IgD-negative memory B cell (primary cell): Measurements from ENCODE around the gene ARL4D. TPM values are rescaled to one million over a fixed set of nuclear protein-coding genes. Genes with fewer than 3 reads are reported as not detected.
A peak's percentile ranks its signal among the peaks of the same experiment; 100 is the strongest.

Experiments used
- H3K27ac Mint-ChIP-seq, 3 donors: one replicate each; pipeline ENCODE4 v1.8.0; 2020 to 2022; ENCODE audit warnings: mild to moderate bottlenecking in 3 of 3, mixed read lengths in 3 of 3, moderate library complexity in 1 of 3
- H3K27me3 Mint-ChIP-seq: one replicate; pipeline ENCODE4 v1.8.0; 2021; ENCODE audit warnings: mixed read lengths
- H3K36me3 Mint-ChIP-seq: one replicate; pipeline ENCODE4 v1.8.0; 2020; ENCODE audit warnings: mild to moderate bottlenecking, mixed read lengths
- H3K4me1 Mint-ChIP-seq, 3 donors: one replicate each; pipeline ENCODE4 v1.8.0; 2020 to 2022; ENCODE audit warnings: mixed read lengths in 3 of 3, mild to moderate bottlenecking in 1 of 3
- H3K4me3 Mint-ChIP-seq, 4 donors: one replicate each; pipeline ENCODE4 v1.8.0; 2020 to 2022; ENCODE audit warnings: mild to moderate bottlenecking in 4 of 4, mixed read lengths in 4 of 4, moderate library complexity in 3 of 4
- H3K9me3 Mint-ChIP-seq, 3 donors: one replicate each; pipeline ENCODE4 v1.8.0; 2020 to 2021; ENCODE audit warnings: mixed read lengths in 3 of 3, mild to moderate bottlenecking in 1 of 3
- polyA plus RNA-seq: library from polyadenylated mRNA; unstranded; fragments of 300-500 nt; fragmentation: Illumina TruSeq; gene quantifications from one replicate; pipeline ENCODE4 v1.2.3, GENCODE V29; 2021

ARL4D gene
- polyA plus RNA-seq, 1 donor from 2014 or later = 3.4 TPM

DNA sequence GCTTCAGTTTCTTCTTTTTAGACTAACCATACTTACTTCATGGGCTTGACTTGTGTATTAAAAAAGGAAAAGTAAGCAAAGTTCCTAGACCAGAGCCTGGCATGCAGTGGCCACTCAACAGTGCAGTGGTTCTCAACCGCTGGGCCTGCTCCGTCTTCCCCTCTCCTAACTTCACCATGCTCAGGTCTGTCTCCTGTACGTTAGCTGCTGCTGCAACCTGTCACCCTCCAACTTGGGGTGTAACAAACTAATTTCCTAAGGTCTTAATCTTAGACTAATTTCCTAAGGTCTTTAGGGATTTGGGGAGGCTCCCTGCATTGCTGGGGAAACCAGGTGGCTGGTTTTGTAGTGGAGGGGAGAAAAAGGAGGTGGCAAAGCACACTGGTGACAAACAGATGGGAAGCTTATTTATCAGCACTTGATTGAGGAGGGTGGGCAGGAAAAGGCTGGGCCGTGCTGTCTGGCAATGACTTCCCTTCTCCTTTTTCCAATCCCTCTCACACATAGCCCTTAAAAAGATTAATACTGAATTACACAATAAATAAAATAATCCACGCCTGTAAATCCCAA, 2.2 kb upstream of the ARL4D start:
- peak overlapping the region; percentile 30 to 89 (median 46) for H3K4me3 Mint-ChIP-seq
- peak overlapping the region; percentile 76 to 88 (median 84) for H3K27ac Mint-ChIP-seq
- H3K27me3 Mint-ChIP-seq = no peaks in the 10 kb centered on the region
- H3K36me3 Mint-ChIP-seq = no peaks in the 10 kb centered on the region
- peaks cover 36 to 44% (median 40%) of the 10 kb centered on the region in 3 donors for H3K4me1 Mint-ChIP-seq
- H3K9me3 Mint-ChIP-seq = no peaks in the 10 kb centered on the region

DNA sequence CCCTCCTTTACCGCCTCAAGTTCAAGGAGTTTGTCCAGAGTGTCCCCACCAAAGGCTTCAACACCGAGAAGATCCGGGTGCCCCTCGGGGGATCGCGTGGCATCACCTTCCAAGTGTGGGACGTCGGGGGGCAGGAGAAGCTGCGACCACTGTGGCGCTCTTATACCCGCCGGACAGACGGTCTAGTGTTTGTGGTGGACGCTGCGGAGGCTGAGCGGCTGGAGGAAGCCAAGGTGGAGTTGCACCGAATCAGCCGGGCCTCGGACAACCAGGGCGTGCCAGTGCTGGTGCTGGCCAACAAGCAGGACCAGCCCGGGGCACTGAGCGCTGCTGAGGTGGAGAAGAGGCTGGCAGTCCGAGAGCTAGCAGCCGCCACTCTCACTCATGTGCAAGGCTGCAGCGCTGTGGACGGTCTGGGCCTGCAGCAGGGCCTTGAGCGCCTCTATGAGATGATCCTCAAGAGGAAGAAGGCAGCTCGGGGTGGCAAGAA, 1.1 kb downstream of the ARL4D start:
- H3K27me3 Mint-ChIP-seq = peaks cover 2% of the 10 kb centered on the region
- H3K9me3 Mint-ChIP-seq = no peaks in the 10 kb centered on the region
- H3K4me1 Mint-ChIP-seq = peaks cover 31 to 50% (median 38%) of the 10 kb centered on the region in 3 donors
- peak overlapping the region in 2 of 3 donors; percentile 26 to 94 for H3K27ac Mint-ChIP-seq
- H3K36me3 Mint-ChIP-seq = peaks cover 1% of the 10 kb centered on the region
- peak overlapping the region; percentile 85 to 98 (median 96) for H3K4me3 Mint-ChIP-seq

DNA sequence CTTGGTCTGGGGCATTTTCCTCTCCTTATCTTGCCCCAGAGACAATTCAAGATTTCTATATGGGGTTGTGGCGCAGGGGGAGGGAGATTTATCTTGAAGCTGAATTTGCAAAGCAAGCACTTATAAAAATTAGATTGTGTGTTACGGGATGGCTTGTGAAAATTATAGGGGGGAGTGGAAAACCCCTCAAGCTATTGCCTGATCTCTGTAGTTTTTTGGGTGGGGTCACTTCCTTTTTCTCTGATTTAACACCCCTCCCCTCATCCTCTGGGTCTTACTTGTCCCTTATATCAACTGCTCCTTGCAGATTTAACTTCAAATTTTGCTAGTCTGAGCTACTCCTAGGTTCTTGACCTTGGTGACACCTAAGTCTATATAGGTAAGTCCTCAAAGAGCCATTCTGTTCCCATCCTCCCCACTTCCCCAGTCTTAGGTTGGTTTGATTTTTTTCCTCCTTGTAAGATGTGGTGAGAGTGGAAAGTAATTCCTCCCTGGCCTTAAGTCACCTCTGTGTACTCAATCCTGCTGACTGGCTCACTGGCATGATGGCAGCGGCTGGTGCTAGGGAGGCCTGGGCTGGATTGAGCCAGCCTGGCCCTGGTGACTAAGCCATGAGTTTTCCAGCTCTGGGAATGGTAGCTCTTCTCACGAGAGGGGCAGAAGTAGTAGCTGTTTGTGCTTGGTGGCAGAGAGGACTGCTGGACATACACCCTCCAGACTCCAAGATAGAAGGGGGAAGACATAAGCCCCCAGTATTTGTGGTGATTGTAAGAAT, 2.3 kb downstream of the ARL4D start:
- Mint-ChIP-seq H3K4me3 (peak overlapping the region; percentile 60 to 92 (median 79)), H3K4me1 (peaks cover 25 to 43% (median 35%) of the 10 kb centered on the region in 3 donors), H3K36me3 (peaks cover 1% of the 10 kb centered on the region), H3K27me3 (peaks cover 5% of the 10 kb centered on the region), H3K9me3 (no peaks in the 10 kb centered on the region), H3K27ac (peak overlapping the region in 2 of 3 donors; percentile 52 to 90)

DNA sequence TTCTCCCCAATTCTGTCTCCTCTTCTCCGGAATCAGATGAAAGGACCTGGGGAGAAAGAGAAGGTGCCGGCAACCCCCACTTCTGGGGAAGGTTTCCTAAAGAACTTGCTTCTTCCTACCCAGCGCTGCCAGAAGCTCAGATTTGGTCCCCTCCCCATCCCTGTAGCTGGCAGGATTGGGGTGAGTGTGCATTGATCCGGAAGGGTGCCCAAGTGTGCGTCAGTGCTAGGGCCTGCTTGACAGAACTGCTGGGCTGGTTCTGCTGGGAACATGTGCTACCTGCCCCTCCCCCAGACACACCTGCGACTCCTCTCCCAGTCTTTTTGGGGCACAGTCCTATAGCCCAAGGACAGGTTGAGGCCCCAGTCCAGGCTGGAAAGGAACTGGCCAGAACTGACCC, 3.3 kb downstream of the ARL4D start:
- peaks cover 5% of the 10 kb centered on the region for H3K27me3 Mint-ChIP-seq
- peaks cover 21 to 37% (median 28%) of the 10 kb centered on the region in 3 donors for H3K4me1 Mint-ChIP-seq
- peak overlapping the region in 2 of 4 donors; percentile 12 to 22 for H3K4me3 Mint-ChIP-seq
- H3K9me3 Mint-ChIP-seq = no peaks in the 10 kb centered on the region
- H3K36me3 Mint-ChIP-seq = peaks cover 1% of the 10 kb centered on the region
- peak overlapping the region in 1 of 3 donors; percentile 90 for H3K27ac Mint-ChIP-seq

DNA sequence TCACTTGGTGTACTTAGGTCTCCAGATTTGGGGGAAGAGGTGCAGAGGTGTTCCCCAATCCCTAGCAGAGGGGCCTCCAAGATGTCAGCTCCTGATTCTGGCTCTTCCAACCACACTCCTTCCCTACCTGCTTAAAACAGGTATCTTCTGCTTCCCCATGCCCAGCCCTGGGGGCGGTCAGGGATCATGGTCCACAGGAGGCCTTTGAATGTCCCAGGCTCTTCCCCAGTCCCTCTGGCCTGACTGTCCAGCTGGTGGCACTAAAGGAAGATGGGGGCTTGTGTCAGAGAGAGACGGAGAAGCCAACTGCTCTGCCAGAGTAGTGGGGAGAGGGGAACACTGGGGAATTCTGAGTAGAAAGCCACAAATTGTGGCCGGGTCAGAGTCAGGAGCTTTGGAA, 3.8 kb downstream of the ARL4D start:
- Mint-ChIP-seq H3K4me3 (peak overlapping the region in 1 of 4 donors; percentile 12), H3K9me3 (no peaks in the 10 kb centered on the region), H3K27ac (peak overlapping the region in 1 of 3 donors; percentile 35)

DNA sequence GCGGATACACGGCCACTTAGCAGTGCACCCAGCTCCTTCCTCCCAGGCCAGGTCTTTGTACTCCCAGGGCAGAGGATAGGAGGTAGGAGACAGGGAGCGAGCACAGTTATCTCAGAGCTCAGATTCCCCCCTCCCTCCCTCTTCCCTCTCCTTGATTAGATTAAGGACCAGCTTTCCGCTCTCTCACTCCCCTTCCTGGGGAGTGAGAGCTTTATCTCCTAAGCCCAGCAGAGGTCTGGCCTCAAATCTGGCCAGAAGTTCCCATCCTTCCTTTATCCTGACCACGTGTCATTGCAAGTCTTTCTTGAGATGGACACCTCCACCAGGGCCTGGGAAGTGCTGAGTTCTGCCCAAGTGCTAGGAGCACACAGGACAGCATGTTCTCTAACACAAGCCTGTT, 5.1 kb downstream of the ARL4D start:
- H3K4me3 Mint-ChIP-seq = no peak overlapping the region
- peaks cover 1% of the 10 kb centered on the region for H3K36me3 Mint-ChIP-seq
- no peaks in the 10 kb centered on the region for H3K9me3 Mint-ChIP-seq
- peaks cover 11 to 28% (median 17%) of the 10 kb centered on the region in 3 donors for H3K4me1 Mint-ChIP-seq
- H3K27ac Mint-ChIP-seq = no peak overlapping the region
- peaks cover 6% of the 10 kb centered on the region for H3K27me3 Mint-ChIP-seq

More for the DNA sequence above, 3.8 kb downstream of the ARL4D start:
- Mint-ChIP-seq H3K36me3 (peaks cover 1% of the 10 kb centered on the region), H3K27me3 (peaks cover 5% of the 10 kb centered on the region), H3K4me1 (peaks cover 17 to 34% (median 23%) of the 10 kb centered on the region in 3 donors)

DNA sequence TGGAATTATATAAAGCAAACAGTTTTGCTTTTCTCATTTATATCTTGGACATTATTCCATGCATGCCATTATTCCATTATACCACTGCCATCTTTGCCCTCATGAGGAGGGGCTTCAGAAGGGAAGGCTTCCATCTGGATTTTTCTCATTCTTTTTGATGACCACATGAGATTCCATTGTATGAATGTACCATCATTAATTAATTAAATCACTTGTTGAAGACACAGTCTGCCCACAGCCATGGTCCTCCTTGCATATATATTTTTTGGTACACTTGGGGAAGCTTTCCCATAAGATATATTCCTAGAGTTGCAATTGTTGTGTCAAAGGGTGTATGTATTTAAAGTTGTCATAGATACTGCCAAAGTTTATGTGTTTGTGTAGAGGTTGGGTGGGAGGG, 7.1 kb downstream of the ARL4D start:
- Mint-ChIP-seq H3K4me1 (peaks cover 5 to 19% (median 12%) of the 10 kb centered on the region in 3 donors), H3K27me3 (peaks cover 6% of the 10 kb centered on the region), H3K36me3 (peaks cover 1% of the 10 kb centered on the region), H3K27ac (no peak overlapping the region), H3K9me3 (no peaks in the 10 kb centered on the region), H3K4me3 (no peak overlapping the region)

DNA sequence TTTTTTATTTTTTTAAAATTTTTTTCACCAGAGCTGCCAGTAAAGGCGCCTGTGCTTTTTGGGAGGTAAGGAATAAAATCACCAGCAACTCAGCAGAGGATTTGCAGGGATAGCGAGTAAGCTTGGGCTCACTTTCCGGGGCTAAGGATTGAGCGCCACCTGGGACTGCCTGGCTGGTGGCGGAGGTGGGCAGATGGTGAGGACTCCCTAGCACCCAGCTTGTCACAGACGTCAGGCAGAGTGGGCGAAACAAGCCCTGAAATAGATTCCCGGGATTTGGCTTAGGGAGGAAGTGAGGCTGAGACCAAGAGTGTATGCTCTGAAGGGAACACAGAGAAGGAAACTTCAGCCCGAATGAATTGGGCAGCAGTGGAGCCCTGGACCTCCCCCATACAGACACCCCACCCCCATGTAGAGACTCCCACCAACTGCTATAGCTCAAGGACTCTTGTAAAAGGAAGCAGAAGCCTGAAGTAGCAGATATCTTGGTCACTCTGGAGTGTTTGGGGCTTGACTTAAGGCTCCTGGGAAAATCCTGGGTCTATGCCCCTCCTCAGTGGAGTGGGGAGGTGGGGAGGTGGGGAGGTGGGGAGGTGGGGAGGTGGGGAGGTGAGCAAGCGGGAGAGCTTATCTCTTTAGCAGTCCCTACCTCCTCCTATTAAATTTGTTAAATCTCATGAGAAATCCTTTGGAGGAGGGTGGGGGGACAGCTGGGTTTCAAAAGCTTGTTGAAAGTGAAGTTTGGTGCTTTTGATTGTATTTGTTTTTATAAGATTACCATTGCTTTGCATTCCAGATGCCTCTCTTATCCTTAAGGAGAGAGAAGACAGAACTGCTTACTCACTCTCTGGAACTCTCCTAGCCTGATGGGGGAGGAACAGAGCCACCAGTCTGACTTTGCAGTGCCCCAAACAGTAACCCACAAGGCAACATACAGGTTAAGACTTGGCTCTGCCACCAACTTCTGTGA, 8.2 kb downstream of the ARL4D start:
- Mint-ChIP-seq H3K4me3 (no peak overlapping the region), H3K27ac (no peak overlapping the region), H3K27me3 (peaks cover 6% of the 10 kb centered on the region), H3K36me3 (peaks cover 1% of the 10 kb centered on the region), H3K9me3 (no peaks in the 10 kb centered on the region), H3K4me1 (peaks cover 0 to 9% (median 3%) of the 10 kb centered on the region in 3 donors)

DNA sequence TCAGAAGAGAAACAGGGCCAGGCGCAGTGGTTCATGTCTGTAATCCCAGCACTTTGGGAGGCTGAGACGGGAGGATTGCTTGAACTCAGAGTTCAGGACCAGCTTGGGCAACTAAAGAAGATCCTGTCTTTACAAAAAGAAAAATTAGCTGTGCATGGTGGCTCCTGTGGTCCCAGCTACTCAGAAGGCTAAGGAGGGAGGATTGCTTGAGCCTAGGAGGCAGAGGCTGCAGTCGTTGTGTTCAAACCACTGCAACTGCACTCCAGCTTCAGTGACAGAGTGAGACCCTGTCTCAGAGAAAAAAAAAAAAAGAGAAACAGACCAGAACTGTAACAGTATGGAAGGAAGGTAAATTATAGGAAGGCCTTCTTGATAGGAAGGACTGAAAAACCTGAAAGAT, 10.3 kb downstream of the ARL4D start:
- Mint-ChIP-seq H3K36me3 (no peaks in the 10 kb centered on the region), H3K4me1 (peaks cover 0 to 2% (median 0%) of the 10 kb centered on the region in 3 donors), H3K27ac (no peak overlapping the region), H3K9me3 (no peaks in the 10 kb centered on the region), H3K27me3 (peaks cover 4% of the 10 kb centered on the region), H3K4me3 (no peak overlapping the region)

DNA sequence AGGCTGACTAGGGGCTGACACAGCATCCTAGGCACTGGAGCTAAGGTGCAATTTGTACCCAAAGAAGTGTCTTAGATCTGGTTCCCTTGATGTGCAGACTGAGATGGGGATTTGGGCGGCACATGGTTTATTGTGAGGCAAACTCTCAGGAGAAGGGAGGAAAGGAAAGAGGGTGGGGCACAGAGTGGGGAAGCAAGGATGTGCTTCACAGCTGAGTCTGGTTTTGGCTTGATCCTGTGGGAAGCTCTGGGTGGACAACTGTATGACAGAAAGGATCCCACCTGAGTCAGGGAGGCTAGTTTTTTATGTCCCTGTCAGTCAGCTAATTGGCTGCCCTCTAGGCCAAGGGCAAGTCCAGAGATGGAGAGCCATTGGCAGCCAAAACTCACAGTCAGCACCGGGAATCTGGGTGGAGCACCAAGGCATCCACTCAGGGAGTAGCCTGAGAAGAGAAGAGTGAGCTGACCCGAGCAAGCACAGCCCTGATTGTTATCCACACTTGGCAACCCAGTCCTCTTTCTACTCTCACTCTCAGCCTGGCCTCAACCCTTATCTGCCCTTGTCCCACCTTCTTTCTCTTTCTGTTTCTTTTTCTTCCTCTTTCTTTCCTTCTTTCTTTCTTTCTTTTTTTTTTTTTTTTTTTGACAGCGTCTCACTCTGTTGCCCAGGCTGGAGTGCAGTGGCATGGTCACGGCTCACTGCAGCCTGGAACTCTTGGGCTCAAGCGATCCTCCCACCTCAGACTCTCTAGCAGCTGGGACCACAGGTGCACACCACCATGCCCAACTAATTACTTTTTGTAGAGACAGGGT, 12.0 kb downstream of the ARL4D start:
- peaks cover 5% of the 10 kb centered on the region for H3K27me3 Mint-ChIP-seq
- H3K4me3 Mint-ChIP-seq = no peak overlapping the region
- no peaks in the 10 kb centered on the region for H3K9me3 Mint-ChIP-seq
- peak overlapping the region in 1 of 3 donors; percentile 63 for H3K27ac Mint-ChIP-seq
- H3K36me3 Mint-ChIP-seq = no peaks in the 10 kb centered on the region
- peaks cover 0 to 2% (median 0%) of the 10 kb centered on the region in 3 donors for H3K4me1 Mint-ChIP-seq

DNA sequence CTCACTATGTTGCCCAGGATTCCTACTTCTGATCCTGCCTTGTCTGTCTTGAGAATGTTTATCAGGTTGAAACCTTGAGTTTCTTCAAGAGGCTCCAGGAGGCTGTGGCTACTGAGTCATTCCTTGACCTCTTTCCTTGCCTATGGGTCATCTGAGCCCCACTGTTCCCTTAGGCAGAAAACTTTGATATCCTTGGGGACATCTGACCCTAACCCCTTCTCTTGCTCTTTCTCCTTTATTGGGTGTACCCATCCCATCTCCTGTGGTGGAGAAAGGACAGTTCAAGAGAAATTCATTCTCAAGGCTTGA, 12.5 kb downstream of the ARL4D start:
- no peaks in the 10 kb centered on the region for H3K9me3 Mint-ChIP-seq
- H3K4me3 Mint-ChIP-seq = no peak overlapping the region
- peaks cover 2% of the 10 kb centered on the region for H3K36me3 Mint-ChIP-seq
- no peak overlapping the region for H3K27ac Mint-ChIP-seq
- peaks cover 0 to 4% (median 0%) of the 10 kb centered on the region in 3 donors for H3K4me1 Mint-ChIP-seq
- peaks cover 5% of the 10 kb centered on the region for H3K27me3 Mint-ChIP-seq

DNA sequence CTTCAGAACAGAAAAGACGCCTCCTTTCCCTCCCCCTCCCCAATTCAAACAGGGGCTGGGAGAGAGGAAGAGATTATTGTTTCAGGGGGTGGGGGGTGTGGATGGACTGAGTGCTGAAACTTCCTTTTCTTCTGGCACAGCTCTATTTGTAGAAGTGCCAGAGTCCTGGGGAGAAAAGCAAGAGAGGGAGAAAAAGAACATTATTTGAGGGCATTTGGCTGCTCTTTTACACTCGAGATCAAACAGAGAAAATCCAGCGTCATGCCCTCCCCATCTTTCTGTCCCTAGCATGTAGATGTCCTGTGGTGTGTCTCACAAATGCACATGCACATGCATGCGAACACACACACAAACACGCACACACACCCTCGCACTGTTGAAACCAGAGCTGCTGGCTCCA, 13.0 kb downstream of the ARL4D start:
- Mint-ChIP-seq H3K27me3 (peaks cover 8% of the 10 kb centered on the region), H3K9me3 (no peaks in the 10 kb centered on the region), H3K27ac (no peak overlapping the region), H3K36me3 (peaks cover 2% of the 10 kb centered on the region), H3K4me1 (peaks cover 0 to 4% (median 0%) of the 10 kb centered on the region in 3 donors), H3K4me3 (no peak overlapping the region)

DNA sequence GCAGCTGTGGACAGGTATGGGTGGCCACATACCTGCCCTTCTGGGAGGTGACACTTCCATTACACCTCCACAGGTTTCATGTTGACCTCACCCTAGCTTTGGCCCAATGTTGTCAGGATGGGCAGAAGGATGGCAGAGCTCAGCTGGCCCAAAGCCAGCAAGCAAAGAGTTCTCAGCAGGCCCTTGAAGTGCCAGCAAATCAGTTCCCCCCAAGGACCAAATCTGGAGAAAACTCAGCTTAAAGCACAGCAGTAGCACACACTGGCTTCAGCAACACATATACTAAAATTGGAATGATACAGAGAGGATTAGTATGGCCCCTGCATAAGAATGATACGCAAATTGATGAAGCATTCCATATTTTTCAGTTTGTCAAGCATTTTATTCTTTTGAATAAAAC, 13.4 kb downstream of the ARL4D start:
- Mint-ChIP-seq H3K4me1 (peaks cover 0 to 4% (median 0%) of the 10 kb centered on the region in 3 donors), H3K27me3 (peaks cover 9% of the 10 kb centered on the region), H3K4me3 (no peak overlapping the region), H3K27ac (no peak overlapping the region), H3K9me3 (no peaks in the 10 kb centered on the region), H3K36me3 (peaks cover 2% of the 10 kb centered on the region)
